NCI-H1092 (cell line): Measurements from ENCODE around the gene OAS1.
"Not testable (repeated sequence)": the region's sequence is repeated elsewhere in the genome, so short reads cannot be mapped to it uniquely, and the experiment has no call there.

Experiments
- DNase-seq: peaks from one replicate; lab custom pipeline; 2025; lab: John Stamatoyannopoulos, UW

OAS1 gene

GRCh38 chr12:112937741-112938719 lies 31.3 kb downstream of the OAS1 start, which contains the start of gene OAS3:
Gene OAS3, plus strand, starts transcription at chr12:112938474. Its CDS starts 57 bp downstream, at chr12:112938531.
- peak; percentile 54 for DNase-seq

- DNase-seq = no peak
Measured at GRCh38 chr12:112938751-112939150, 32.0 kb downstream of the OAS1 start.

- DNase-seq = no peak
Measured at GRCh38 chr12:112939761-112940381, 33.1 kb downstream of the OAS1 start.

GRCh38 chr12:112941528-112942335 lies 35.0 kb downstream of the OAS1 start:
- no peak for DNase-seq

GRCh38 chr12:112942572-112942971 lies 35.8 kb downstream of the OAS1 start:
- DNase-seq = no peak

GRCh38 chr12:112944024-112944690 lies 37.4 kb downstream of the OAS1 start:
- no peak for DNase-seq

GRCh38 chr12:112945515-112945914 lies 38.8 kb downstream of the OAS1 start:
- no peak for DNase-seq

- DNase-seq = no peak
Measured at GRCh38 chr12:112946236-112947000, 39.7 kb downstream of the OAS1 start.

- no peak for DNase-seq
Measured at GRCh38 chr12:112947314-112947713, 40.6 kb downstream of the OAS1 start.

GRCh38 chr12:112947761-112948160 lies 41.0 kb downstream of the OAS1 start:
- DNase-seq = no peak

- no peak for DNase-seq
Measured at GRCh38 chr12:112948806-112949205, 42.0 kb downstream of the OAS1 start.

GRCh38 chr12:112950701-112951100 lies 43.9 kb downstream of the OAS1 start:
- no peak for DNase-seq

GRCh38 chr12:112957125-112957524 lies 50.4 kb downstream of the OAS1 start:
- not testable (repeated sequence) for DNase-seq

GRCh38 chr12:112961074-112961473 lies 54.3 kb downstream of the OAS1 start:
- DNase-seq = no peak

- no peak for DNase-seq
Measured at GRCh38 chr12:112961536-112961935, 54.8 kb downstream of the OAS1 start.

GRCh38 chr12:112962561-112962960 lies 55.8 kb downstream of the OAS1 start:
- no peak for DNase-seq

- no peak for DNase-seq
Measured at GRCh38 chr12:112963227-112963861, 56.6 kb downstream of the OAS1 start.

- DNase-seq = no peak
Measured at GRCh38 chr12:112964067-112964670, 57.4 kb downstream of the OAS1 start.

- DNase-seq = no peak
Measured at GRCh38 chr12:112964915-112965314, 58.2 kb downstream of the OAS1 start.

- DNase-seq = no peak
Measured at GRCh38 chr12:112965643-112966042, 58.9 kb downstream of the OAS1 start.
